Stimulated activated CD4-positive, alpha-beta T cell treated with anti-CD3 and anti-CD28 coated beads, Interleukin-1b, Interleukin-23, amount 100 ng/mL, for 24 hours (primary cell): ENCODE measurements around the gene ADAM8.
"Not testable (repeated sequence)": the region's sequence is repeated elsewhere in the genome, so short reads cannot be mapped to it uniquely, and the experiment has no call there.

ENCODE experiments used
- DNase-seq, 4 experiments: peaks; one replicate each; pipeline ENCODE4 v3.0.0-alpha.2; 2020; ENCODE audit warnings: low read depth in 4 of 4, low spot score in 1 of 4

Gene ADAM8

DNA sequence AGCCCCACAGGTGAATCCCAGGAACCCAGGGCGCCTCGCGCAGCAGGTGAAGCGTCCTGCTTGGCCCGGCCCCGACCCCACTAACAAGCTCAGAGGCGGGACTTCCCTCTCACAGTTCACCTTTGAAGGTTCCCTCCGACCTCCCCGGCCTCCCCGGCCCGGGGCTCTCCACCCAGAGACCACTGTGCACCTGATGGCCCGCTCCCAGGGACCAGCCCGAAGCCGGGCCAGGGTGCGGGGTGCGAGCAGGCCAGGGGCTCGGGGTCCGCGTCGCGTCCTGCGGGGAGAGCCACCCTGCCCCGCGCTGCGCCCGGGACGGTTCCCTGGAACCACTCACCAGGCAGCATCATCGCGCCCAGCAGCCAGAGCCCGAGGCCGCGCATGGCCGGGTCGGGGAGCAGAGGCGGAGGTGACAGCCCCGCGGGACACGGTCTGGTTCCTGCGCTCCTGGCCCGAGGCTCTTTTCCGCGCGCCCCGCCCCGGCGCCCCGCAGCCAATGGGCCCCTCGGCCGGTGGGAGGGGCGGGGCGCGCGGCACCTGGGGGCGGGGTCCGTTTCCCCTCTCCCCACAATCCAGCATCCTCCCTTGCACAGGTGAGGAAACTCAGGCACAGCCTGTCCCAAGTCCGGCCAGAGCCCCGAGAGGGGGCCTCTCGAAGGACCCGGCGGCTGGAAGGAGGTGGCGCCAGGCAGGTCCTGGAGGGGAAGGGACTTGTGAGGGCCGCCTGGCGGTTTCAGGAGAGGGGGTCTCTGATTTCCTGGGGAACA lies at the start of gene ADAM8:
Gene ADAM8, minus strand, starts transcription at position 434 of the 767 bp plus-strand sequence. Its CDS starts 51 bp downstream, at position 383.
- peak in 3 of 4 experiments; percentile 43 to 76 (median 55) for DNase-seq

DNA sequence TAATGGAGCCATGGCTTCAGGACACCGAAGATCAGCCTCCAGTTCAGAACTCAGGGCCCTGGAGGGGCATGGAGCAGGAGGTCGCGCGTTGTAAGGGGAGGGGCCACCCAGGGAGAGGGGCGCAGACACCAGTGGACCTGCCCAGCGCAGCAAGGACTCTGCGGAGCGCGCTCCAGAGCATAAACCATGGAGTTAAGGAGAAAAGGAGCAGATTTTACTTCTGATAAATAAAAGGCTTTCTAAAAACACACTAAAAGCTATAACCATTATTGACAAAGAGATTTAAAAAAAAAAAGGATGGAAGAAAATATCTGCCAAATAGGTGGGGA lies 49.5 kb upstream of the ADAM8 start:
- no peak for DNase-seq

DNA sequence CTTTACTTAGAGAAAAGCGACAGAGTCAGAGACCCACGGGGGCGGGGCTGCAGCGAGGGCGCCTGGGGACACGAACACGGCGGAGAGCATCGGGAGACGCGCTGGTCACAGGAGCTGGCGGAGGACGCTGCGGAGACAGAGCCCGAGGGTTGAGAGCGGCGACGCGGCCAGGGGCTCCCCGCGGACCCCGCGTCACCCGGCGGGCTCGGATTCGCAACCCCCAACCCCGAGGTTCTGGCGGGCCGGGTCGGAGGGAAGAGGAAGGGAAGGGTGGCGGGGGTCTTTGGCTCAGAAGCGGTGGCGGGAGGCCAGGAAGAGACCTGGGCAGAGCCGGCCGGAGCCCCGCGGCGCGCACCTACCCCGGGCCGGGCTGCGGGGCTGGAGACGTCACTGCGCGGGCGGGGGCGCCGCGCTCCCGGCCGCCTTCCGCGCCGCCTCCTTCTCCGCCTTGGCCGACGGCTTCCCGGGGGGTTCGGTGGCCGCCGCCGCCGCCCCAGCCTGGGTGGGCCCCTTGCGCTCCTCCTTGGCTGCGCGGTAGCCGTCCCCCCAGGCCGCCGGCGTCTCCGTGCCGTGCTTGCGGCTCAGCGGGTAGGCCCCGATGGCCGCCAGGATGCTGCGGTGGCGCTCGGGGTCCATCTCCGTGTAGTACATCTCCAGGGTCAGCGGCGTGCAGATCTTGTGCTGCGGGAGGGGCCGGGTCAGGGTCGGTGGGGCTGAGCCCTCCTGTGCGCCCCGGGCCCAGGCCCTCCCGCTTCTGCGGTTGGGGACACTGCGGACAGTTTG lies 49.0 kb upstream of the ADAM8 start:
- DNase-seq, result no peak

GRCh38 chr10:133324857-133325260 lies 48.2 kb upstream of the ADAM8 start:
- DNase-seq, result no peak

DNA sequence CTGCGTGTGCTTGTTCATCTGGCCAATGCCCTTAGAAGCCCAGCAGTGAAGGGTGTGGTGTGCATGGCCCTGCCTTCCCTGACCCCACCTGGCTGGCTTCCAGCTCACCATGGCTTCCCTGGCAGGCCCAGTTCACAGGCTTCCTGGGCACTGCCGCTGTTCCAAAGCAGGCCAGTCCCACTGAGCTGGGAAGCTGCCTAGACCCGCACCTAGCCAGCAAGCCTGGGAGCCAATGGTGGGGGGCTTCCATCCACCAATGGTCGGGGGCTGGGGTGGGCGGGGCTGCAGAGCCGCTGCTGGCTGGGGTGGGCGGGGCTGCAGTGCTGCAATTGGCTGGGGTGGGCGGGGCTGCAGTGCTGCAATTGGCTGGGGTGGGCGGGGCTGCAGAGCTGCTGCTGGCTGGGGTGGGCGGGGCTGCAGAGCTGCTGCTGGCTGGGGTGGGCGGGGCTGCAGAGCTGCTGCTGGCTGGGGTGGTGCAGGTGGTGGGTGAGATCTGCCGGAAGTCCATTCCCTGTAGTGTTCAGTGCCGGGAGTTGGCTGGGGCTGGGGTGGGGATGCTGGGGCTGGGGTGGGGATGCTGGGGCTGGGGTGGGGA lies 47.6 kb upstream of the ADAM8 start:
- DNase-seq, result peak in 1 of 4 experiments; percentile 59

- DNase-seq, result not testable (repeated sequence)
Observed at GRCh38 chr10:133322064-133322709, 45.5 kb upstream of the ADAM8 start.

GRCh38 chr10:133320852-133321422 lies 44.3 kb upstream of the ADAM8 start:
- not testable (repeated sequence) for DNase-seq

GRCh38 chr10:133318494-133319127 lies 41.9 kb upstream of the ADAM8 start:
- DNase-seq, result peak in 3 of 4 experiments; percentile 49 to 51 (median 50)

- no peak for DNase-seq
Observed at GRCh38 chr10:133316732-133317131, 40.1 kb upstream of the ADAM8 start.

DNA sequence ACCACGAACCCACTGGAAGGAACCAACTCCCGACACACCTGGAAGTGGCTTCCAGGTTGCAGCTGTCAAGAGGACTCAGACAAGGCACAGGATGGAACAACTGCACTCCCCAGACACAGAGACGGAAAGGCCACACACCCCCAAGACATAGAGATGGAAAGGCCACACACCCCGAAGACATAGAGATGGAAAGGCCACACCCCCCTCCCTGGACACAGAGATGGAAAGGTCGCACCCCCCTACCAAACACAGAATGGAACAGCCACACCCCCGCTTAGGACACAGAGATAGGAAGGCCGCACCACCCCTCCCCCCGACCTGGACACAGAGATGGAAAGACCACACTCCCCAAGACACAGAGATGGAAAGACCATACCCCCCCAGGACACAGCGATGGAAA lies 39.6 kb upstream of the ADAM8 start:
- DNase-seq, result no peak

DNA sequence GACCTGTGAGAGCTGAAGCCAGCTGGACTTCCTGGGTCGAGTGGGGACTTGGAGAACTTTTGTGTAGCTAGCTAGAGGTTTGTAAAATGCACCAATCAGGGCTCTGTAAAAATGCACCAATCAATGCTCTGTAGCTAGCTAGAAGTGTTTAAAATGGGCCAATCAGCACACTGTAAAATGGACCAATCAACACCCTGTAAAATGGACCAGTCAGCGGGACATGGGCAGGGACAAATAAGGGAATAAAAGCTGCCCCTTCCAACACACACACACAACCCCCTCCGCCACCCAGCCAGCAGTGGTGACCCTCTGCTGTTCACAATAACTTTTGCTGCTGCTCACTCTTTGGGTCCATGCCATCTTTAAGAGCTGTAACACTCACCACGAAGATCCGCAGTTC lies 39.2 kb upstream of the ADAM8 start:
- DNase-seq, result no peak

GRCh38 chr10:133314911-133315310 lies 38.2 kb upstream of the ADAM8 start:
- DNase-seq, result no peak

DNA sequence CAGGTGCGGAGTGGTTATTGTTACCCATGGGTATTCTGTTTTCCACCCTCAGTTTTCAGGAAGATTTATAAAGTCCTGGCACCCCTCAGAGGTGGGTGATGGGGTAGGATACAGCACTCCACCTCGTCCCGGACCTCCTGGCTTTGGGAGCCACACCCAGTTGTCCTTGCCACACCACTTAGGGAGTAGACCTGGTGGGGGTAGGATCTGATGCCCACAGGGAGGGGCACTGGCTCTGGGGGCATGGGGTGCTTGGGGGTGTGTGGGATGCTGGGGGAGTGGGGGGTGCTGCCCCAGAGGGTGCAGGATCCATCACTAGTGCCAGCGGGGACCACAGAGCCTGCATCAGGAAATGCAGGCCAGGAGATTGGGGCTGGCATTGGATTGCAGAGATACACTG lies 36.5 kb upstream of the ADAM8 start:
- DNase-seq, result no peak

GRCh38 chr10:133312769-133313145 lies 36.1 kb upstream of the ADAM8 start:
- no peak for DNase-seq

DNA sequence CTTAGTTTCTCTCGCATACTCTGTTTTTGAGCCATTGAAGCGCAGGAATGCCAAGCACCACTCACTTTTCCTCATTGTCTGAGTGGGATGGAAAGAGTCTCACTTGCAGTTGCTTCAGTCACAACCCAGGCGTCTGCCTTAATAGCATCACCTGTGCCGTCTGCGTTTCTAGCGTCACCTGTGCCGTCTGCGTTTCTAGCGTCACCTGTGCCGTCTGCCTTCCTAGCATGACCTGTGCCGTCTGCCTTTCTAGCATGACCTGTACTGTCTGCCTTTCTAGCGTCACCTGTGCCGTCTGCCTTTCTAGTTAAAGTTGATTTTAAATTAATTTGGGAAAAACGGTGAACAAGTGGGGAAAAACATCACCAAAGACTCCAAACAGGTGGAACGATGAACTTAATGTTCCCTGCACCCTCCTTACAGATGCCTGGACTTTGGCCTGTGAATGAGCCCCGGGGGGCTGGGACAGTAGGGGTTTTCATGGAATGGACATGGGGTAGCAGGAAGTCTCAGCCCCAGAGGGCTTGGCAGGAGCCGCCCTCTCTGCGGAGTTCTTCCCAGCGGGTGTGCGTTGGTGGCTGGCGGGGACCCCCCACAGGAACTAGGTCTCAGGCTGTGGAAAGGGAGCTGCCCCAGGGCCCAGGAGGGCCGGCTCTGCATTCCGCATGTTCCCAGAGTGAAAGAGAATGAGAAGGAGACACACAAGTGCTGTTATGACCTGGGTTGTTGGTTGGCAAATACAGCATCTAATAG lies 35.5 kb upstream of the ADAM8 start:
- no peak for DNase-seq

DNA sequence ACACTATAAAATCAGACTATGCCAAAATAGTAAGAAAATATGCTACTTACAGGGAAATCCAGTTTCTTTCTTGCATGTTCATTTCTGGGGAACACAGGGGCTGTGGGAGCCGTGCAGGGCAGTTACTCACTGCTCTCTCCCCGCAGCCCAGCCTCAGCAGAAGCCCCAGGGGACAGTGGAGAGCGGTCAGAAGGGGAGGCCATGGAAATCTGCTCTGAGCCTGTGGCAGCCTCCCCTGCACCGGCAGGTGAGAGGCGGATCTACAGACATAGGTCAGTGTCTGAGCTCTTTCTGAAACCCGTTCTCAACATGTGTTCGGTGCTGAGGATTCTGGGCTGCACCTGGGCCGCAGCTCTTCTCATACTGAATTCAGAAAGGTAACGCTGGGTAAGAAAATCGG lies 34.9 kb upstream of the ADAM8 start:
- no peak for DNase-seq

DNA sequence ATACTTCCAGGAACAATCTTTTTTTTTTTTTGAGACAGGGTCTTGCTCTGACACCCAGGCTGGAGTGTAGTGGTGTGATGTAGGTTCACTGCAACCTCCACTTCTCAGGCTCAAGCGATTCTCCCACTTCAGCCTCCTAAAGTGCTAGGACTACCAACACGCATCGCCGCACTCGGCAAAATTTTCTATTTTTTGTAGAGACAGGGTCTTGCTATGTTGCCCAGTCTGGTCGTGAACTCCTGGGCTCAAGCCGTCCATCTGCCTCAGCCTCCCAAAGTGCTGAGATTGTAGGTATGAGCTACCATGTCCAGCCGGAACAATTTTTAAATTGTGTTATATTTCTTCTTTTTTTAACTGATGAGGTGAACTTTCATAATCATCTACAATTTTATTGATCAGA lies 34.1 kb upstream of the ADAM8 start:
- DNase-seq, result no peak

DNA sequence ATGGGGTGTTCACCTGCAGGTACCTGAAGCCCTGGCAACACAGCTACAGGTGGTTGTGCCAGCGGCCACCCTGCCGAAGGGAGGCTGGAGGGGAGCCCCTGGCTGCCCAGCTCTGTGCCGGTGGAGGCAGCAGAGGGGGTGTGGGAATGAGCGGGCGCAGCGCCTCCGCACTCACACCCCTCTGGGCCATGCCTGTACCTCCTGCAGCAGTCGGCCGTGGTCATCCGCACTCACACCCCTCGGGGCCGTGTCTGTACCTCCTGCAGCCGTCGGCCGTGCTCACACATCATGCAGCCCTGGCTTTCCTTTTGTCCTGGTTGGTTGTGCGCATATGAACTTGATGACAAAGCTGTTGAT lies 33.7 kb upstream of the ADAM8 start:
- no peak for DNase-seq

DNA sequence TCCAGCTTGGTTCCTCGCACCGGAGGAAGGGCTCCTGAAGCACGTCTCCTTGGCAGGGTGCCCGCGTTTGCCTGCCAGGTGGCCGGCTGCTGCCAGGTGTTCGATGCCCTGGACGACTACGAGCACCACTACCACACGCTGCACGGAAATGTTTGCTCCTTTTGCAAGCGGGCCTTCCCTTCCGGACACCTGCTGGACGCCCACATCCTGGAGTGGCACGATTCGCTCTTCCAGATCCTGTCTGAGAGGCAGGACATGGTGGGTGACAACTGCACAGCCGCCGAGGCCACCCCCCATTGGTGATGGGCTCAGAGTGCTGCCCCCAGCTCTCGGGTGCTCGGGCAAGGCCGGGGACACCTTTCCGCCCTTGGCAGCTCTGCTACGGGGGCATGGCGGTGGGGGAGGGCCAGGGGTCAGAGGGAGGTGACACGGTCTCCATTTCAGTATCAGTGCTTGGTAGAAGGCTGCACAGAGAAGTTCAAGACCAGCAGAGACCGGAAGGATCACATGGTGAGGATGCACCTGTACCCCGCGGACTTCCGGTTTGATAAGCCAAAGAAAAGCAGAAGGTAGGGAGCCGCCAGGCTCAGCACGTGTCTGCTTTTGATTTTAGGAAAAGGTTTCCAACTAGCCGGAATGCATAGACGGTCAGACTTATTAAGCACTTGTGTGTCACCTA lies 33.2 kb upstream of the ADAM8 start:
- no peak for DNase-seq
